Effector memory CD8-positive, alpha-beta T cell (primary cell): Measurements from ENCODE around the gene SIK2.

Experiments used
- ATAC-seq: fragments of 150-1000 bp; cut with Tn5 transposase; replicated peaks from 2 replicates; pipeline ENCODE4 v1.10.0; 2021; ENCODE audit warnings: mild to moderate bottlenecking, moderate library complexity
- DNase-seq, 3 experiments: peaks; one replicate each; pipeline ENCODE4 v3.0.0; 2021
- H3K27ac Mint-ChIP-seq, 2 donors: one replicate each; pipeline ENCODE4 v1.8.0; 2022; ENCODE audit warnings: mild to moderate bottlenecking in 2 of 2, mixed read lengths in 2 of 2, moderate library complexity in 2 of 2
- H3K27me3 Mint-ChIP-seq, 2 donors: one replicate each; pipeline ENCODE4 v1.8.0; 2022; ENCODE audit warnings: mixed read lengths in 2 of 2
- H3K36me3 Mint-ChIP-seq: one replicate; pipeline ENCODE4 v1.8.0; 2022; ENCODE audit warnings: mild to moderate bottlenecking, moderate library complexity, mixed read lengths; ENCODE audit not compliant: insufficient read depth
- H3K4me1 Mint-ChIP-seq, 2 donors: one replicate each; pipeline ENCODE4 v1.8.0; 2022; ENCODE audit warnings: low read depth in 2 of 2, mixed read lengths in 2 of 2
- H3K4me3 Mint-ChIP-seq, 2 donors: one replicate each; pipeline ENCODE4 v1.8.0; 2022; ENCODE audit warnings: mild to moderate bottlenecking in 2 of 2, mixed read lengths in 2 of 2, moderate library complexity in 2 of 2
- H3K9me3 Mint-ChIP-seq, 2 donors: one replicate each; pipeline ENCODE4 v1.8.0; 2022; ENCODE audit warnings: mixed read lengths in 2 of 2

Gene SIK2

GRCh38 chr11:111570796-111571195 is 31.5 kb upstream of the SIK2 start:
- Mint-ChIP-seq H3K9me3 (no peaks in the 10 kb centered on the region), H3K27me3 (peaks cover 17 to 41% of the 10 kb centered on the region in 2 donors), H3K4me3 (no peak overlapping the region), H3K4me1 (no peaks in the 10 kb centered on the region), H3K27ac (no peak overlapping the region), H3K36me3 (no peaks in the 10 kb centered on the region)
- ATAC-seq (no peak), DNase-seq (no peak)

- DNase-seq (no peak), ATAC-seq (no peak)
- Mint-ChIP-seq H3K27ac (no peak overlapping the region), H3K27me3 (peaks cover 17 to 41% of the 10 kb centered on the region in 2 donors), H3K9me3 (no peaks in the 10 kb centered on the region), H3K4me1 (no peaks in the 10 kb centered on the region), H3K4me3 (no peak overlapping the region), H3K36me3 (no peaks in the 10 kb centered on the region)
Observed at GRCh38 chr11:111571829-111572501, 30.3 kb upstream of the SIK2 start.

GRCh38 chr11:111572581-111572980 is 29.7 kb upstream of the SIK2 start:
- H3K4me3 Mint-ChIP-seq, result no peak overlapping the region
- no peaks in the 10 kb centered on the region for H3K9me3 Mint-ChIP-seq
- H3K27ac Mint-ChIP-seq, result no peak overlapping the region
- H3K36me3 Mint-ChIP-seq, result no peaks in the 10 kb centered on the region
- ATAC-seq (no peak), DNase-seq (no peak)
- peaks cover 17 to 41% of the 10 kb centered on the region in 2 donors for H3K27me3 Mint-ChIP-seq
- H3K4me1 Mint-ChIP-seq, result no peaks in the 10 kb centered on the region

DNA sequence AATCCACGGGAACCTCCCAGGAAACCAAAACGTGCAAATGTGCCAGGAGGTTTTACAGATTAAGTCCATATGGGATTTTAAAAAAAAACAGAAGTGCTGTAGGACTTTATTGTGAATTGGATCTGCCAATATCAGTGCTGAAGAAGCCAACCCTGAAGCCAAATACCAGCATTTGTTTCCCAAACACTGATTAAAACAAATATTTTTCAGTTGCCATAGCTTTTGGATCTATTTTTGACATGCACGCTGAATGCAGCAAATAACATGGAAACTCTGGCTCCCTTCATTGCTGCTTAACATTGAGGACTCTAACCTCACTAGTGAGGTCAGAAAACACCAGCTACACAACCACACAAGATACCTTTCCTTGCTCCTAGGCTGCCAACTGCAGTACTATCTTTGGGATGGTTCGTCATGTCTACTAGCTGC is 28.4 kb upstream of the SIK2 start:
- H3K9me3 Mint-ChIP-seq, result no peaks in the 10 kb centered on the region
- no peaks in the 10 kb centered on the region for H3K36me3 Mint-ChIP-seq
- ATAC-seq (no peak), DNase-seq (no peak)
- H3K4me3 Mint-ChIP-seq, result peak overlapping the region in 1 of 2 donors; percentile 73
- H3K27me3 Mint-ChIP-seq, result peaks cover 17 to 41% of the 10 kb centered on the region in 2 donors
- H3K4me1 Mint-ChIP-seq, result no peaks in the 10 kb centered on the region
- H3K27ac Mint-ChIP-seq, result no peak overlapping the region

- peaks cover 17 to 41% of the 10 kb centered on the region in 2 donors for H3K27me3 Mint-ChIP-seq
- H3K9me3 Mint-ChIP-seq, result no peaks in the 10 kb centered on the region
- H3K27ac Mint-ChIP-seq, result peak overlapping the region in 1 of 2 donors; percentile 30
- H3K4me3 Mint-ChIP-seq, result peak overlapping the region; percentile 31 to 73
- no peaks in the 10 kb centered on the region for H3K36me3 Mint-ChIP-seq
- ATAC-seq (no peak), DNase-seq (no peak)
- H3K4me1 Mint-ChIP-seq, result no peaks in the 10 kb centered on the region
Observed at GRCh38 chr11:111574373-111575225, 27.6 kb upstream of the SIK2 start.

- H3K27me3 Mint-ChIP-seq, result peaks cover 9 to 30% of the 10 kb centered on the region in 2 donors
- H3K27ac Mint-ChIP-seq, result no peak overlapping the region
- no peaks in the 10 kb centered on the region for H3K36me3 Mint-ChIP-seq
- H3K9me3 Mint-ChIP-seq, result no peaks in the 10 kb centered on the region
- DNase-seq (no peak), ATAC-seq (no peak)
- no peak overlapping the region for H3K4me3 Mint-ChIP-seq
- H3K4me1 Mint-ChIP-seq, result no peaks in the 10 kb centered on the region
Observed at GRCh38 chr11:111575740-111576139, 26.5 kb upstream of the SIK2 start.

DNA sequence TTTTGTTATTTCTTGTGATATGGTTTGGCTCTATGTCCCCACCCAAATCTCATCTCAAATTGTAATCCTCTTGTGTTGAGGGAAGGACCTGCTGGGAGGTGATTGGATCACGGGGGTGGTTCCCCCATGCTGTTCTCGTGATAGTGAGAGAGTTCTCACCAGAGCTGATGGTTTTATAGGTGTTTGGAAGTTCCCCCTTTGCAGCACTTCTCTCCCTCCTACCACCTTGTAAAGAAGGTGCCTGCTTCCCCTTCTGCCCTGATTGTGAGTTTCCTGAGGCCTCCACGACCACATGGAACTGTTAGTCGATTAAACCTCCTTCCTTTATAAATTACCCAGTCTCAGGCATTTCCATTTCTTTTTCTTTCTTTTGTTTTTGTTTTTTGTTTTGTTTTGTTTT is 24.4 kb upstream of the SIK2 start:
- Mint-ChIP-seq H3K9me3 (no peaks in the 10 kb centered on the region), H3K36me3 (no peaks in the 10 kb centered on the region), H3K4me3 (no peak overlapping the region), H3K27ac (peak overlapping the region in 1 of 2 donors; percentile 39), H3K4me1 (no peaks in the 10 kb centered on the region), H3K27me3 (peaks cover 0 to 9% of the 10 kb centered on the region in 2 donors)
- ATAC-seq (no peak), DNase-seq (no peak)

DNA sequence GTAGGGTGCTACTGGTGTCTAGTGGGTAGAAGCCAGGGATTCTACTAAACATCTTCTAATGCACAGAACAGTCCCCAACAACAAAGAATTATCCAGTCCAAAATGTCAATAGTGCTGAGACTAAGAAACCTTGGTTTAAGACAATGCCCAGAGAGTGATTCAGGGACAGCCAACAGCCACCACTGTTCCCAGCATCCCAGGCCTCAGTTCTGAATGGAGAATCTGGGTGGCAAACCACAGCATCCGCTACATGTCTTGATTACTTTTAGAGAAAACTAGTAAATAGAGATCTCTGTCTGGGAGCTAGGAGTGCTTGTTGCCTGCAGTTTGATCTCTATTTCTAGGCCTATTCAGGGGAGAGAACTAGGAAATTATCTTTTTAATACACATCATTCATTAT is 20.9 kb upstream of the SIK2 start:
- ATAC-seq (no peak), DNase-seq (no peak)
- H3K4me1 Mint-ChIP-seq, result no peaks in the 10 kb centered on the region
- H3K4me3 Mint-ChIP-seq, result no peak overlapping the region
- no peaks in the 10 kb centered on the region for H3K36me3 Mint-ChIP-seq
- no peak overlapping the region for H3K27ac Mint-ChIP-seq
- H3K9me3 Mint-ChIP-seq, result no peaks in the 10 kb centered on the region
- peaks cover 0 to 11% of the 10 kb centered on the region in 2 donors for H3K27me3 Mint-ChIP-seq

DNA sequence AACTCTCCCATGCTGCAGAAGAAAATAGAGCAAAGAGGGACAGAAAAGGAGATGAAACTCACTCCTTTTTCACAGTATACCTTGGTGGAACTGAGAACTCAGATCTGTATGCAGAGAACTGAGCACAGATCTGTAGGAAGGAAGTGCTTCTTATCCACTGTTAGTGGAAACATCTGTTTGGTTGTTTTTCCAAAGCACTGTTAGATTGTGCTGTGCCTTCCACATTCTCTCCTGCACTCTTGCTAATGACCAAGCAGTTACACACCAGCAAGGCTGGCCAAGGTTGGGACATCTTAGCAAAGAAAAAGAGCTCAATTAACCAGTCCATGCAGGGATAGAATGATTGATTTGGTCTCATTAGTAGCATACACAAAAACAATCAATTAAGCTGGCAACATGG is 20.1 kb upstream of the SIK2 start:
- H3K9me3 Mint-ChIP-seq, result no peaks in the 10 kb centered on the region
- no peaks in the 10 kb centered on the region for H3K4me1 Mint-ChIP-seq
- no peaks in the 10 kb centered on the region for H3K36me3 Mint-ChIP-seq
- H3K27me3 Mint-ChIP-seq, result peaks cover 0 to 11% of the 10 kb centered on the region in 2 donors
- H3K4me3 Mint-ChIP-seq, result no peak overlapping the region
- no peak for DNase-seq
- ATAC-seq, result no peak
- no peak overlapping the region for H3K27ac Mint-ChIP-seq

DNA sequence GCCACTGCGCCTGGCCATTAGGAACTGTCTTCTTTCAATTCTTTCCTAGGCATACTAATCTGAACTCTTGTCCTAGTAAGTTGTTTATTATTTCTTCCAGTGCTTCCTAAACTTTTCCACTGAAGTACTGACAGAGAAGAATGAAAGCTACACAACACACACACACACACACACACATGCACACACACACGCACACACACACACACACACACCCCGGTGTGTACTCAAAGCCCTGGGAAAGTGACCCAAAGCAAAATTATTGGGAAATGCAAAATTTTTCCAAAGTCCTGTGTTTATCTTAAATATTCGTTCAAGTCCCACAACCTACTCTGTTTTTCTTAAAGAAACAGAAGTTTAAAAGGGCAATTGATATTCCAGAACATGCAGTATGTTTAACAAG is 19.4 kb upstream of the SIK2 start:
- Mint-ChIP-seq H3K27me3 (peaks cover 0 to 11% of the 10 kb centered on the region in 2 donors), H3K4me3 (no peak overlapping the region), H3K27ac (no peak overlapping the region), H3K36me3 (no peaks in the 10 kb centered on the region), H3K9me3 (no peaks in the 10 kb centered on the region), H3K4me1 (no peaks in the 10 kb centered on the region)
- ATAC-seq, result no peak
- DNase-seq, result no peak

DNA sequence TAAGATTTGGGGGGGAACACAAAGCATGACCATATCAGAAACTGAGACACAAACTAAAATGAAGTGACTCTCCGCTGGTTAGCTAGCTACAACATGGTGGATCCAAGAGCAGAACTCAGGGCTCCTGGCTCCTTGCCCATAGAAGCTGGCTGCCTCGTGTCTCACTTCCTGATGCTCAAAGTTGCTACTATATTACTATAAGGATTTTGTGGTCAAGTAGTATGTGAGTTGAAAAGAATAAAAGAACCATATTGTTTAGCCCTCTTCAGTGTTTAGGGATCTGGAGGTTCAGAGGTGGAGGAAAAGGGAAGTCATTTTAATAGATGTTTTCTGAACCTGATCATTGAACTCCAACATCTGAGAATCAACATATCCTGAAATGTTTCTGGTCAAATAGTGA is 16.9 kb upstream of the SIK2 start:
- Mint-ChIP-seq H3K4me3 (no peak overlapping the region), H3K27ac (no peak overlapping the region), H3K9me3 (no peaks in the 10 kb centered on the region), H3K4me1 (no peaks in the 10 kb centered on the region), H3K36me3 (no peaks in the 10 kb centered on the region), H3K27me3 (peaks cover 0 to 11% of the 10 kb centered on the region in 2 donors)
- DNase-seq (no peak), ATAC-seq (no peak)

DNA sequence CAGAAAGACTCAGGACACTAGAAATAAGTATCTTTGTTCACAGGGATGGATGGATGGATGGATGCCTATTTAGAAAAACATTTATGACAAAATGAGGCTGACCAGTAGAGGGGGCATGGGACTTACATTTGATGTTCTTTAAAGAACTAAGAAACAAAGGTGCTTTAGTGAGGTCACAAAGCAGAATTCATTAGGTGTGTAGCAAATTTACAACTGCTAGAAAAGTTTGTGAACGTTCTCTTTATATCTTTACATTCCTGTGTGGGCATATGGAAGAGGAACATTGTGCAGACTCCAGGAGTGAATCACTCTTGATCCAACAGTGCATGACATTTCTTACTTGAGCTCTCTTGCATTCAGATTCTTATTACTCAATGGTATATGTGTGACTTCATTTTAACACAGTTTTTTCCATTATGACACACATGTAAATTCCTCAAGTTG is 15.8 kb upstream of the SIK2 start:
- Mint-ChIP-seq H3K9me3 (no peaks in the 10 kb centered on the region), H3K4me3 (no peak overlapping the region), H3K27me3 (peaks cover 0 to 11% of the 10 kb centered on the region in 2 donors), H3K27ac (no peak overlapping the region), H3K36me3 (no peaks in the 10 kb centered on the region), H3K4me1 (no peaks in the 10 kb centered on the region)
- ATAC-seq (peak; percentile 72), DNase-seq (peak; percentile 56 to 68 (median 64))

- Mint-ChIP-seq H3K27me3 (peaks cover 0 to 11% of the 10 kb centered on the region in 2 donors), H3K4me3 (no peak overlapping the region), H3K4me1 (no peaks in the 10 kb centered on the region), H3K9me3 (no peaks in the 10 kb centered on the region), H3K27ac (no peak overlapping the region), H3K36me3 (no peaks in the 10 kb centered on the region)
- DNase-seq, result no peak
- no peak for ATAC-seq
Observed at GRCh38 chr11:111589114-111589513, 13.1 kb upstream of the SIK2 start.
